GM19324 (cell line): ENCODE results near the gene LRRC70.

Experiments used
- ATAC-seq: cut with Tn5 transposase; IDR thresholded peaks from one replicate; pipeline ENCODE4 v1.9.1; 2021; ENCODE audit warnings: mild to moderate bottlenecking, moderate library complexity; ENCODE audit not compliant: unreplicated experiment, low FRiP score

Gene LRRC70

DNA sequence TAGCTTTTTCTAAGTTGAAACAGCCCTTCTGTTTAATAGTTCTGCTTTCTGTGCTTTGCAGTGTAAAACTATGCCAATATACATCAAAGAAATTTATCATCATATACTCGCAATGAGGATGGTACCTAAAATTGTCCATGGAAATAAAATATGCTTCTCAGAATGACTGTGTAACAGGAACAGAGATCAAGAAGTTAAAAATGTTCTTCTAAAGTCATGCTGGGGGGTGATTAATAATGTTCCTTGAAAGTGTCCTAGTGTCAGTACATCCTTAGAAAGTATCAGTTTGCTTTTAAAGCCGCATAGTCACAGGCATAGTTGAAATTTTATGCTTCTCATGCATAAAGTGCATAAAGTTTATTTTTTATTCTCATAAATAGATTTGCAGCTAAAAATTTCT, 4.0 kb upstream of the LRRC70 start:
- no peak for ATAC-seq

DNA sequence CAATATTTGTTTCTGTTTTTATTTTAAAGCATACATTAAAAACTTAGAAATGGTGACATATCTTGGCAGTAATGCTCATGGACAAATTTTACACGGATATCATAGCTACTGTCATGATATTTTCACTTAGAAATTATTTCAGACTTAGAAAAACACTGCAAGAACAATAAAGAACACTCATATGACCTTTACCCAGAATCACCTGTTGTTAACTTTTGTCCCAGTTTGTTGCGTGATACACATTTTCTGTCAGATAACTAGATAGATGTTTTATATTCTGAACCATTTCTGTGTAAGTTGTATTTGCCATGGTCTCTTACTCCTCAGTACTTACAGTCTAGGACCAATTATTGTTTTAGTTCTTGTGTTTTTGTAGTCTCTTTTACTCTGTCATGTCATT, 3.6 kb upstream of the LRRC70 start:
- no peak for ATAC-seq

DNA sequence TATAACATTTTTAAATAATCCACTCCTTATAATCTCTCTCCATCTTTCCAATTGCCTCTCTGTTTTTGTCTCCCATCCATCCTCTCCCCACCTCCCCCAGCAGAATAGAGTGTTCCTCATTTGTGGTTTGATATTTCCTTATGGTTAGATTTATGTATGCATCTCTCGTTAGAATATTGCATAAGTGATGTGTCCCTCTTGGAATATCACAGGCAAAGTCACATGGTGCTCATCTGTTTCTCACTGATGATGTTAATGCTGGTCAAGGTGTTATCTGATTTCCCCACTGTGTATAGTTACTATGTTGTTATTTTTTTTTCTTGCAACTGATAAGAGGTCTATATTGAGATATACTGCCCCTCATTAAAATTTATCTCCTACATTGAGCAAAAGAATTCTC, 3.1 kb upstream of the LRRC70 start:
- no peak for ATAC-seq

DNA sequence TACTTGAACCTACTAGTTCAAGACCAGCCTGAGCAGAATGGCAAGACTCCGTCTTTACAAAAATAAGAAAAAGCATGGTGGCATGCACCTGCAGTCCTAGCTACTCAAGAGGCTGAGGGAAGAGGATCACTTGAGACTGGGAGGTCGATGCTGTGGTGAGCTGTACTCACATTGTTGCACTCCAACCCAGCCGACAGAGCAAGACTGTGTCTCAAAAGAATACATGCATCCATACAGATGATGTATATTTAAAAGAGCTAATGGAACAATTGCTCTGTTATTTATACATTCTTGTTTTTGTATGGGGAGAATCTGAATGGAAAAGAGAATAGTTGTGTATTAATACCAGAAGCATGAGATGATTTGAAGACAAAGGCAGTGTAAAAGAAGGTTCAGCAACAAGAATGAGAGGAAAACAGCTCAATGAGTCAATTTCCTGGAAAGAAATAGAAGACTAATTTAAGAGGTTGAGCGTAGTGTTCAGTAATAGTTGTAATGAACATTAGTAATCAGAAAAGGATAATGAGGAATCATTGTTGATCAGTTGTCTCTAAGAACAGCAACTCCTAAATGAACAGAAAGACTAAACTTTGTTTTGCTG, 1.9 kb upstream of the LRRC70 start:
- no peak for ATAC-seq

DNA sequence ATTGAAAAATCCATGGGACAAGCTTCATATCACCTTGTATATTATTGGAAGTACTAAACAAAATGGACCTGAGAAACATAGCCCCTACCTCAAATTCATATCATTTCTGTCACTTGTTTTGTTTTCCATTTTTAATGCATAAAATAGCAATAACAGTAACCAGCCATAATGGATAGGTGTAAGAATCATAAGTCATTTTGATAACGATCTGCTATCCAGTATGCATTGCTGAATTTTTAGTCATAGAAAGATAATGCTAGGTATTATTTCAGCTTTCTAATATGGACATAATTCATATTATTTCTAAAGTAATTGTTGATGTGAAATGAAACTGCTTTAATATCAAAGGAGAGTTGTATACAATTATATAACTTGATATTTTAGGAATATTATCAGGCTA, 1.1 kb upstream of the LRRC70 start:
- ATAC-seq = no peak

GRCh38 chr5:62579761-62580160, 1.1 kb downstream of the LRRC70 start:
- no peak for ATAC-seq

DNA sequence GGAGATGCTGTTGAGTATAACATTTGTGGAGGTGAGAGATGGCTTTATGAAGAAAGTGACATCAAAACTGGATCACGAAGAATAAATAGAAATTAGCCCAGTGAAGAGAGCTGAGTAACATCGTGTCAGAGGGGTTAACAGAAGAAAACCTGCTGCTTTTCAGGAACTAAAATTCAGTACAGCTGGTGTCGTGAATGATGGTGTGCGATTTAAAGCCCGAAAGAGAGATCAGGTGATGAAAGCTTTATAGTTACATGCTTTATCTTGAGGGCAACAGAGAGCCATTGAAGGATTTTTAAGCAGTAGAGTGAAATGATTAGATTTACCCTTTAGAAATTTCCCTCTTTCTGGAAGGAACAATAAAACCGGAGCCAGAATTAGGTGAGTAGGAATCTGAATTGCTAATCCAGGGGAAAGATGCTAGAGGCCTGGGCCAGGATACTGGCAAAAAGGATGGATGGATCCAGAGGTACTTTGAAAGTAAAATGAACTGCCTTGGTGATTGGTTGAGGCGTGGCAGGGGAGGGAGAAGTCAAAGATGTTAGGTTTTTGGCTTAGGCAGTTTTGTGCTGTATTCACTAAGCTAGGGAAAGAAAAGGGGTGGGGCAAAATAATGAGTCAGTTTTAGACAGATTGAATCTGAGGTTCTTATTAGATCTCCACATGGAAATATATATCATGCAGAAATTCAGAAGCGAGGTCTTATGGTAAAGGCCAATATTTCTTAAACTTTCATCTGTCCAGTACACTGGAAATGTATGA, 3.4 kb downstream of the LRRC70 start:
- ATAC-seq = no peak

DNA sequence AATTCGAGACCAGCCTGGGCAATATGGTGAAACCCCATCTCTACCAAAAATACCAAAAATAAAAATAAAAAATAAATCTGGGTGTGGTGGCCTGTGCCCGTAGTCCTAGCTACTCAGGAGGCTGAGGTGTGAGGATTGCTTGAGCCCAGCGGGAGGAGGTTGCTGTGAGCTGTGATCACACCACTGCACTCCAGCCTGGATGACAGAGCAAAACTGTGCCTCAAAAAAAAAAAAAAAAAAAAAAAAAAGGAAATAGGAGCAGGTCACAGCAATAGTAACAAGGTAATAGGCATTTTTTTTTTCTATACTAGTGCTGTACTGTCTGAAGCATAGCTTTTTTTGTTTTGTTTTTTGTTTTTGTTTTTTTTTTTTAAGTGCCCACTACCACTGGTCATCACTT, 5.8 kb downstream of the LRRC70 start:
- ATAC-seq = no peak

DNA sequence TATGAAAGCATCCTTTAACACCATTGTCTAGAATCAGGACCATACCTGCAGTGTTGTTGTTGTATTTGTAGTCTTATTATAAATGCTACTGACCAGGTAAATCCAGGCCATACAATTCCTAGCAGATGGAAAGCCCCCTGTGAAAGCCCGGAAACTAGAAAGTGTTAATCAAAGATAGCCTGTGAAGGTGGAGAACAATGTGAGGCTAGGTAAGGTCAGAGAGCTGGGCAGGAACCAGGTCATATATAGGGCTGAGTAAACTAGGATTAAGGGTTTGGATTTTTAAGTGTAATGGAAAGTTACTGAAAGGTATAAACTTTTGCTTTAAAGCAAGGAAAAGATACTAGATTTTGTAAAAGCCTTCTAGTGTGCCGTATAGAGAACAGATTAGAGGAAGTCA, 6.7 kb downstream of the LRRC70 start:
- ATAC-seq = no peak

GRCh38 chr5:62585751-62586150, 7.1 kb downstream of the LRRC70 start:
- ATAC-seq = no peak

GRCh38 chr5:62587737-62588136, 9.1 kb downstream of the LRRC70 start:
- no peak for ATAC-seq

DNA sequence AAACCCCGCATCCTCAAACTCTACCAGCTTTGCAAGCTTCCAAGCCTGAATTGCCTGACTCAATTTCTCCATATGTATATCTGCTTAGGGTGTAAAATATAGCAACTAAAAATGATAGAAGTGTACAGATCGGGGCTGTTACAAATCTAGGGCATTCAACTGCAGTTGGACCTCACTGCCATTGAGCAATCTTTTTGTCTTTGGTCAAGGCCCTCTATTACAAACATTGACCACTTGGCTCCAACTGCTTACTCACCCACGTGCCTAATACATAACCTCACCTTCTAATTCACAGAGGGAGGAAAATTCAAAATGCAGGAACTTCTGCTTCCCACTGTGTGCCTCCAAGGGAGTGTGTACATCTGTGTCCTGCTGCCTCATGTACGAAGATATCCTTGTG, 10.0 kb downstream of the LRRC70 start:
- ATAC-seq = no peak

- ATAC-seq = no peak
These were observed 10.9 kb downstream of the LRRC70 start for GRCh38 chr5:62589504-62589903.

DNA sequence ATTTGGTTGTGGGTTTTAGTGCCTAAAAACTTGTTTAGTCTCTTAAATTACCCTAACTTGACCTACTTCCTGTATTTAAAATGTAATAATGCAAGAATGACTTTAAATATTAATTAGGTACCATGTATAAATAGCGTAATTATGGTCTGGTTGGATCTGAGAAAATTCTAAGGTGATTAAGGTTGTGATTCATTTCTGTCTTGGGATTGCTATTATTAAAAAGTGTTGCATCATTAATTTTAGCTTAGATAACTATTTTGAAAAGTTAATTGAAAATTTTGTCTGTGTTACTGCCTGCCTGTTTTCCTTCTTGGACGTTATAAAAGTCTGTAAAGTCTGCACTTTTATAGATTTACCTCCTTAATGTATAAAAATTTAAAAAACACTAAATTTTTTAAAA, 11.8 kb downstream of the LRRC70 start:
- ATAC-seq = no peak

- ATAC-seq = no peak
These were observed 13.9 kb downstream of the LRRC70 start for GRCh38 chr5:62592558-62592957.

DNA sequence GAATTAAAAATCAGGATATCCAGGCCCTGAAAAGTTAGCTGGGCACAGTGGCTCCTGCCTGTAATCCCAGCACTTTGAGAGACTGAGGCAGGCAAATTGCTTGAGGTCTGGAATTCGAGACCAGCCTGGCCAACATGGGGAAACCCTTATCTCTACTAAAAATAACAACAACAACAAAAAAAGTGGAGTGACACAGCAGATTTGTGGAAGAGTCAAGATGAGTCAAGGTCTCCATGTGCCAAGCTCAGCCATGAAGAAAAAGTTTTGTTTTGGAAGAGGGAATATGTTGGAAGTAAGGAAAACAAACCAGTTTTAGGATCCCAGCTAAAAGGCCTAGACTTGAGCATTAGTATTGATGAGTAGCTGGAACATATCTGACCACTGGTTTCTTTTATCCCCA, 14.7 kb downstream of the LRRC70 start:
- no peak for ATAC-seq

DNA sequence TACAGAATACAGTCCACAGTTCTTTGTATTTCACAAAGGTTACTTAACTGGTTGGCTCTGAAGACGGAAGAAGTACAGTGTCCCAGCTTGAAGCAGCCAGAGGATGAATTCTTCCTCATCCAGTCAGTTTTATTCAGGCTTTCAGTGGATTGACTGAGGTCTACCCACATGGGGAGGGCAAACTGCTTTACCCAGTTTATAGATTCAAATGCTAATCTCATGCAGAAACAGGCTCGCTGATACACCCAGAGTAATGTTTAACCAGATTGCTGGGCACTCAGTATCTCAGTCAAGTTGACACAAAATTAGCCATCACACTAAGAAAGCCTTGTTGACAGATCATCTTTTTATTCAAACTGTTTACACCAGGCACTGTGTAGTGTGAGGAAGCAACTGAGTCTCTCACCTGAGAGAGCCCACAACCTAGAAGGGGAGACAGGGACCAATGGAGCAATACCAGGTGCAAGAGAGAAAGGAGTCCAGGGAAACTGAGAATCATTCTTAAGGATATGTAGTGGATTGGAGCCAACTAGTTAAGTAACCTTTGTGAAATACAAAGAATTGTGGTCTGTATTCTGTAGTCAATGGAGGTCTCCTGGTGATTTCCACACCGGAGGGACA, 15.9 kb downstream of the LRRC70 start:
- ATAC-seq = no peak

GRCh38 chr5:62596096-62596495, 17.5 kb downstream of the LRRC70 start:
- ATAC-seq = no peak

GRCh38 chr5:62596691-62597090, 18.1 kb downstream of the LRRC70 start:
- ATAC-seq = no peak

DNA sequence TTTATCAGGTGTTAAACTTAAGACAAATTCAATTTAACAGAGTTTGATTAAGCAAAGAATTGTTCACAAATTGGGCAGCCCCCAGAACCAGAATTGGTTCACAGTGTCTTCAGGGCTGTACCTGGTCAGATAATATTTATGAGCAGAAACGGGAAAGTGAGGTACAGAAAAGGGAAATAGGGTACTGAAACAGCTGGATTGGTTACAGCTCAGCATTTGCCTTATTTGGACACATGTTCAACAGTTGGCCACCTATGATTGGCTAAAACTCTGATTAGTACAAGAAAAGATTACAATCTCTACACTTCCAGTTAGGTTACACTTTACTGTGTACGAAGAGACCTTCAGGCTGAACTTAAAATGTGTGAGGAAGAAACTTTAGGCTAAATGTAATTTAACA, 18.7 kb downstream of the LRRC70 start:
- ATAC-seq = no peak

GRCh38 chr5:62600560-62601252, 22.1 kb downstream of the LRRC70 start:
- ATAC-seq = no peak
